Activated B cell treated with CpG ODN at 0.5 μM for 24 hours (primary cell): ENCODE measurements around the gene KCNK10. TPM values are rescaled to one million over a fixed set of nuclear protein-coding genes. Genes with fewer than 3 reads are reported as not detected.

ENCODE experiments used
- ATAC-seq: fragments of 200-7000 bp; cut with Tn5 transposase; one replicate; pipeline ENCODE4 v1.10.0; 2021; ENCODE audit warnings: low read depth, mild to moderate bottlenecking, moderate library complexity
- CTCF ChIA-PET: fragments of 350-600 bp; sonication (Branson Sonifier 250); formaldehyde crosslinking; loops from one replicate; lab custom pipeline; 2021; ENCODE audit warnings: antibody characterized with exemption; lab: Charles Lee
- POLR2A ChIA-PET: fragments of 350-600 bp; sonication (Branson Sonifier 250); formaldehyde crosslinking; loops from one replicate; lab custom pipeline; 2021; ENCODE audit warnings: antibody characterized with exemption; lab: Charles Lee
- DNase-seq: peaks from one replicate; pipeline ENCODE4 v3.0.0; 2022
- H3K27ac Mint-ChIP-seq: one replicate; pipeline ENCODE4 v1.8.0; 2020; ENCODE audit warnings: mixed read lengths
- H3K27me3 Mint-ChIP-seq: one replicate; pipeline ENCODE4 v1.8.0; 2021; ENCODE audit warnings: mixed read lengths
- H3K36me3 Mint-ChIP-seq: one replicate; pipeline ENCODE4 v1.8.0; 2021; ENCODE audit warnings: low read depth, mixed read lengths
- H3K4me1 Mint-ChIP-seq: one replicate; pipeline ENCODE4 v1.8.0; 2021; ENCODE audit warnings: mixed read lengths
- H3K4me3 Mint-ChIP-seq: one replicate; pipeline ENCODE4 v1.8.0; 2020; ENCODE audit warnings: mild to moderate bottlenecking, mixed read lengths
- H3K9me3 Mint-ChIP-seq: one replicate; pipeline ENCODE4 v1.8.0; 2020; ENCODE audit warnings: mixed read lengths
- CTCF ChIP-seq: fragments of 200-600 bp; IDR thresholded peaks from one replicate; pipeline ENCODE4 v1.8.0; 2022; ENCODE audit warnings: antibody characterized with exemption, mild to moderate bottlenecking
- intact Hi-C: fragments of 100-400 bp; cut with micrococcal nuclease; formaldehyde crosslinking; loops from one replicate; pipeline ENCODE4 v1.15.1; 2024
- total RNA-seq: library from RNA; stranded (reverse); gene quantifications from 2 replicates; pipeline ENCODE4 v1.2.3, GENCODE V29; 2022

KCNK10 gene
- total RNA-seq, 1 donor from 2014 or later: 0.13 TPM

- no peaks in the 10 kb centered on the region for H3K36me3 Mint-ChIP-seq
- DNase-seq (no peak), ATAC-seq (no peak)
- peaks cover 7% of the 10 kb centered on the region for H3K4me1 Mint-ChIP-seq
- POLR2A ChIA-PET: no interaction called here
- no peaks in the 10 kb centered on the region for H3K9me3 Mint-ChIP-seq
- peaks cover 33% of the 10 kb centered on the region for H3K27me3 Mint-ChIP-seq
- no peak overlapping the region for H3K27ac Mint-ChIP-seq
- CTCF ChIA-PET: no interaction called here
- TF ChIP-seq CTCF: no peak
- H3K4me3 Mint-ChIP-seq: no peak overlapping the region
- intact Hi-C loops: loop anchor here (5.0 kb wide), 3 partner anchors 65 to 240 kb away; partner anchors contain the start of genes SPATA7 and ZC3H14
Measured at GRCh38 chr14:88321692-88322503, 1.2 kb downstream of the KCNK10 start.

DNA sequence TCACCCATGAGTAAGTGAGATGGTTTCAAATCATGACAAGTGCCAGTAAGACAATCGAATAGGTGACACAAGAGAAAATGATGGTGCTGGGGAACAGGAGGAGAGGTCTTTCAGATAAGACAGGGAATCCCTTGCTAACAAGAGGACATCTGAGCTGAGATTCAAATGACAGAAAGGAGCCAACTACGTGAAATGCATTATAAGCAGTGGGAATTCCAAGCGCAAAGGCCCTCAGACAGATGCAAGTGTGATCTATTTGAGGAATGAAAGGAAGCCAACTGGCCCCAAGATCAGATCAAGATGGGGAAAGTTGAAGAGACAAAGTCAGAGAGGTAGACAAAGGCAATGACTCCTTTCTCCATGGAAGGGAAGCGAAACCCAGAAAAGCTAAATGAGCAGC, 4.7 kb downstream of the KCNK10 start:
- ATAC-seq: no peak
- Mint-ChIP-seq H3K27me3 (peaks cover 16% of the 10 kb centered on the region), H3K4me1 (peaks cover 4% of the 10 kb centered on the region)

DNA sequence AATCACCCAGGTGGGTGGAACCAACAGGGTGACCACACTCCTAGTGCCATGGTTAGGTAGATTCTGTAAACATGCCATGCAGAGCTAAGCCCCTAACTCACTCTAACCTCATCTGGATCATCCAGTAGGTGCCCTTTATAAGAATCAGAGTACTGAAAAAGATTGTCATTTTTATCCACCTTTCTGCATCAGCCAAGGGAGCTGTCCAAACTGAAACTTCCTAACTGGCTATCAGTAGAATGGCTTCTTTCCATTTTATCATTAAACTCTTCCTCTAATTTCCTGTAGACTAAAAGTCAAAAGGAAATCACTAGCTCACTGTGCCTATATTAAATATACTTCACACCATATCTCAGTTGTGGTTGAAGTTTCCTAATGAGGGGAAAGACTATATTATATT, 6.5 kb downstream of the KCNK10 start:
- H3K4me1 Mint-ChIP-seq: no peaks in the 10 kb centered on the region
- ChIA-PET CTCF (no interaction called here), POLR2A (no interaction called here)
- H3K27me3 Mint-ChIP-seq: peaks cover 19% of the 10 kb centered on the region
- no peak for DNase-seq
- no peak overlapping the region for H3K4me3 Mint-ChIP-seq
- TF ChIP-seq CTCF: no peak
- intact Hi-C loops: no loop called here
- H3K27ac Mint-ChIP-seq: no peak overlapping the region
- no peaks in the 10 kb centered on the region for H3K36me3 Mint-ChIP-seq
- no peak for ATAC-seq
- peaks cover 6% of the 10 kb centered on the region for H3K9me3 Mint-ChIP-seq

More for the DNA sequence above, 4.7 kb downstream of the KCNK10 start:
- Mint-ChIP-seq H3K9me3 (peaks cover 3% of the 10 kb centered on the region), H3K36me3 (no peaks in the 10 kb centered on the region), H3K27ac (no peak overlapping the region), H3K4me3 (no peak overlapping the region)
- intact Hi-C loops: no loop called here
- CTCF ChIA-PET: no interaction called here
- no peak for DNase-seq
- TF ChIP-seq CTCF: no peak
- POLR2A ChIA-PET: no interaction called here

DNA sequence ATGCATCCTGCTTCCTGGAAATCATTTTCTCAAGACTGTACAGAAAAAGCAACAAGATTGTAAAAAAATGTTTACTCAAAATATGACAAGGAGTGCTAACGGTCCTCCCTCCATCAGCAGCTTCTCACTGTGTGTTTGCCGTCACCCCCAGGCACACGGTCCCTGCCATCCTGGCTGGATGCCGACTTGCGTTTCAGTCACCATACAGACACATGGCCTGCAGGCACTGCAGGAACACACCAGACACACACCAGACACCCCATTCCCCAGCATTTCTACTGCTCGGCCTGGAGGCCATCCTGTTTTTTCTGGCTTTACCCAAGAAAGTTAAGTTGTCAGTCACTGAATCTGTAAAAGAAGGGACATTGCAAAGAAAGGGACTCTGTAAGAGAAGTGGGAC, 10.8 kb downstream of the KCNK10 start:
- CTCF ChIA-PET: no interaction called here
- intact Hi-C loops: no loop called here
- Mint-ChIP-seq H3K27me3 (peaks cover 13% of the 10 kb centered on the region), H3K4me3 (no peak overlapping the region), H3K4me1 (no peaks in the 10 kb centered on the region), H3K27ac (no peak overlapping the region), H3K9me3 (peaks cover 6% of the 10 kb centered on the region), H3K36me3 (no peaks in the 10 kb centered on the region)
- POLR2A ChIA-PET: no interaction called here
- ATAC-seq (no peak), DNase-seq (no peak)
- TF ChIP-seq CTCF: no peak

- no peaks in the 10 kb centered on the region for H3K4me1 Mint-ChIP-seq
- no peak overlapping the region for H3K4me3 Mint-ChIP-seq
- H3K27me3 Mint-ChIP-seq: peaks cover 13% of the 10 kb centered on the region
Measured at GRCh38 chr14:88311780-88312179, 11.3 kb downstream of the KCNK10 start.

More at GRCh38 chr14:88311780-88312179, 11.3 kb downstream of the KCNK10 start:
- POLR2A ChIA-PET: no interaction called here
- CTCF ChIA-PET: no interaction called here
- intact Hi-C loops: no loop called here
- no peaks in the 10 kb centered on the region for H3K36me3 Mint-ChIP-seq
- H3K9me3 Mint-ChIP-seq: peaks cover 6% of the 10 kb centered on the region
- no peak for ATAC-seq
- no peak for DNase-seq
- no peak for TF ChIP-seq CTCF
- no peak overlapping the region for H3K27ac Mint-ChIP-seq
